H1 (cell line): ENCODE results near the gene LUZP1. TPM values are rescaled to one million over a fixed set of nuclear protein-coding genes. Genes with fewer than 3 reads are reported as not detected.

Experiments used
- CHD7 ChIP-seq: fragments of 300-600 bp; sonication (generic); IDR thresholded peaks from 2 replicates; pipeline ENCODE4 v1.7.1; 2012; ENCODE audit warnings: low read length, moderate library complexity, mild to moderate bottlenecking, inconsistent platforms; ENCODE audit not compliant: insufficient replicate concordance
- E2F6 ChIP-seq: IDR thresholded peaks from 2 replicates; pipeline ENCODE4 v1.6.1; 2012; ENCODE audit warnings: inconsistent platforms
- HDAC2 ChIP-seq, 2 experiments: fragments of 300-600 bp in 1 of 2; sonication (generic) in 1 of 2; IDR thresholded peaks; 2 replicates each; pipeline ENCODE4 v1.6.1; 2011 to 2012; ENCODE audit warnings: low read depth in 2 of 2, low read length in 2 of 2, mild to moderate bottlenecking in 2 of 2, moderate library complexity in 2 of 2, borderline replicate concordance in 1 of 2, inconsistent platforms in 1 of 2
- ZNF274 ChIP-seq: IDR thresholded peaks from 2 replicates; pipeline ENCODE4 v1.7.0; 2012; ENCODE audit warnings: low read length, borderline replicate concordance; ENCODE audit errors: extremely low read depth
- polyA plus RNA-seq, 7 experiments: library from polyadenylated mRNA; depleted of rRNA in 3 of 7; stranded (reverse) in 5 of 7; unstranded in 2 of 7; fragments of >200 nt in 5 of 7; fragments of 200-250 nt in 2 of 7; gene quantifications; 1 replicate in 5 of 7; 2 replicates in 1 of 7; 4 replicates in 1 of 7; pipeline versions ENCODE4 v1.2.1 to v1.2.3, GENCODE V29; 2011 to 2013; ENCODE audit warnings: missing spikeins in 2 of 7, mixed read lengths in 2 of 7
- total RNA-seq: library from RNA; stranded (reverse); fragmentation: NEBNext Ultra II Directional; extraction: Animal tissue kit (Norgen Biotek cat#: 25700); gene quantifications from 2 replicates; pipeline ENCODE4 v1.2.1, GENCODE V29; 2021

Gene LUZP1
- total and polyA plus RNA-seq, 2 of the 8 experiments (the other 6 are each of a cell fraction or from before 2014, with no cell fraction given), result 14.0 to 60.5 TPM

GRCh38 chr1:23215291-23215690 is 46.6 kb upstream of the LUZP1 start (continued):
- TF ChIP-seq HDAC2 (IDR thresholded peaks at IDR 0.05; ENCODE audit: borderline replicate concordance in 1 of 2, low read depth in 2 of 2, low read length in 2 of 2) (no peak), CHD7 (no peak), ZNF274 (no peak), E2F6 (no peak)
- TF ChIP-seq, all 59 proteins: peak for 0
